GM06990 (cell line): ENCODE measurements around the gene TTC9.

Experiments
- DNase-seq: peaks from one replicate; pipeline ENCODE4 v3.0.0-alpha.2; 2011; ENCODE audit not compliant: insufficient read length; ENCODE audit errors: extremely low read depth
- H3K27me3 ChIP-seq: replicated peaks from 2 replicates; pipeline ENCODE4 v1.6.0; 2011; ENCODE audit warnings: low read length; ENCODE audit not compliant: control insufficient read depth, insufficient read depth
- H3K36me3 ChIP-seq: 2 replicates; pipeline ENCODE4 v1.5.1; 2011; ENCODE audit warnings: low read length; ENCODE audit not compliant: control insufficient read depth, insufficient read depth
- H3K4me3 ChIP-seq: replicated peaks from 2 replicates; pipeline ENCODE4 v1.5.1; 2011; ENCODE audit warnings: low read depth, mild to moderate bottlenecking, control low read depth, low read length
- TF ChIP-seq, protein P1 (sequence below): IDR thresholded peaks from 2 replicates; pipeline ENCODE4 v1.5.1; 2011; ENCODE audit warnings: low read length, control low read depth, mild to moderate bottlenecking, inconsistent platforms; ENCODE audit not compliant: insufficient read depth, poor library complexity, severe bottlenecking

The TTC9 gene

DNA sequence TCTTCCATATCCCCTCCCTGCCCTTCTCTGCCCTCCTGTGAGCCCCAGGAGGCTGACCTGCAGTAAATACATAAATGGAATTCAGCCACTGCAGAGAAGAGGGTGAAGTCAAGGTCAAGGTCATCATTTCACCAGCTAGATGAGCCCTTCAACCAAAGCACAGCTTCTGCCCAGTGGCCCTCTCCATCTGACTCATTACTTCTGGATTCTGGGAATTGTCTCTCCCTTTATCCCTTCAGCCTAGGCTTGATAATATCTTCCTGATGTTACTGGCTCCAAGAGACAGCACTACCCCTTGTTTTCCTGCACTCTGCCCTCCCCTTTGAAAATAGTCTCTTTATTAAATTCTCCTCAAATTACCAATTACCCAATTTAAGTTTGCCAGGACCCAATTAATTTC, 64.5 kb downstream of the TTC9 start:
- TF ChIP-seq, protein P1, sequence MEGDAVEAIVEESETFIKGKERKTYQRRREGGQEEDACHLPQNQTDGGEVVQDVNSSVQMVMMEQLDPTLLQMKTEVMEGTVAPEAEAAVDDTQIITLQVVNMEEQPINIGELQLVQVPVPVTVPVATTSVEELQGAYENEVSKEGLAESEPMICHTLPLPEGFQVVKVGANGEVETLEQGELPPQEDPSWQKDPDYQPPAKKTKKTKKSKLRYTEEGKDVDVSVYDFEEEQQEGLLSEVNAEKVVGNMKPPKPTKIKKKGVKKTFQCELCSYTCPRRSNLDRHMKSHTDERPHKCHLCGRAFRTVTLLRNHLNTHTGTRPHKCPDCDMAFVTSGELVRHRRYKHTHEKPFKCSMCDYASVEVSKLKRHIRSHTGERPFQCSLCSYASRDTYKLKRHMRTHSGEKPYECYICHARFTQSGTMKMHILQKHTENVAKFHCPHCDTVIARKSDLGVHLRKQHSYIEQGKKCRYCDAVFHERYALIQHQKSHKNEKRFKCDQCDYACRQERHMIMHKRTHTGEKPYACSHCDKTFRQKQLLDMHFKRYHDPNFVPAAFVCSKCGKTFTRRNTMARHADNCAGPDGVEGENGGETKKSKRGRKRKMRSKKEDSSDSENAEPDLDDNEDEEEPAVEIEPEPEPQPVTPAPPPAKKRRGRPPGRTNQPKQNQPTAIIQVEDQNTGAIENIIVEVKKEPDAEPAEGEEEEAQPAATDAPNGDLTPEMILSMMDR, result no peak
- Histone ChIP-seq H3K36me3 (no peaks in the 10 kb centered on the region), H3K4me3 (no peak overlapping the region), H3K27me3 (no peaks in the 10 kb centered on the region)
- DNase-seq, result no peak

DNA sequence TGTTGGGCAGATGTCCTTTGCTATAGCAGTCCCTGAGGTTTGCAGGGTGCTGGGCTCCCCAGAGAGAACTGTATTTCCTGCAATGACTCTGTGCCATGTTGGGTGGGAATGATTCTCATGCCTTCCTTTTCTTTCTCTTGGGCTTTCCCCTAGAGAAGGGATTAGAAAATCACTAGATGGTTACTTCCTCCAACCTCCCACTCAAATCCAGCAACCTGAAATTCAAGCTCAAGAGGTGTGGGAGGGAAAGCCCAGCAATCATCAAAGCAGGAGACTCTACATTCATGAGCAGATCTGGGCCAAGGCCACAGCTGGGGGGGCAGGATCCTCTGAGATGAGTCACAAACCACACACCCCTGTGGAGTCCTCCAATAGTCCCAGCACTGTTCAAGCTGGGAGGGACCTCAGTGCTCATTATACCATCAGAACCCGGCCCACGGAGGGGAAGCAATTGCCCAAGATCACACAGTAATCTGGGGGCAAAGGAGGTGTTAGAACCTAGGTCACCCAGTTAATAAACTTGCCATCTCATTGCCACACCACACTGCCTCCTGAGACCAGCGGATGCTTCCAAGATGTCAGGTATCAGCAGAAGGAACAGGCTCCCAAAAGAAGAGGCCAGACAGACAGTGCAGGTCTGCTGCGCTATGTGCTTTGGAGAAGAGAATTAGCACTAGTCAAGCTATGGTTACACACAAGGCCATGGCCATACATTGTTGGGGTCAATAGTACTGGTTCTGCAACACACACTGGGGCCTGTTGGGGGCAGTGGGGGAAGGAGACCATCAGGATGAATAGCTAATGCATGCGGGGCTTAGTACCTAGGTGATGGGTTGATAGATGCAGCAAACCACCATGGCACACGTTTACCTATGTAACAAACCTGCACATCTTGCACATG, 65.7 kb downstream of the TTC9 start:
- DNase-seq, result peak; percentile 57
- H3K4me3 ChIP-seq, result no peak overlapping the region
- no peaks in the 10 kb centered on the region for H3K36me3 ChIP-seq
- TF ChIP-seq, protein P1, result no peak
- no peaks in the 10 kb centered on the region for H3K27me3 ChIP-seq

DNA sequence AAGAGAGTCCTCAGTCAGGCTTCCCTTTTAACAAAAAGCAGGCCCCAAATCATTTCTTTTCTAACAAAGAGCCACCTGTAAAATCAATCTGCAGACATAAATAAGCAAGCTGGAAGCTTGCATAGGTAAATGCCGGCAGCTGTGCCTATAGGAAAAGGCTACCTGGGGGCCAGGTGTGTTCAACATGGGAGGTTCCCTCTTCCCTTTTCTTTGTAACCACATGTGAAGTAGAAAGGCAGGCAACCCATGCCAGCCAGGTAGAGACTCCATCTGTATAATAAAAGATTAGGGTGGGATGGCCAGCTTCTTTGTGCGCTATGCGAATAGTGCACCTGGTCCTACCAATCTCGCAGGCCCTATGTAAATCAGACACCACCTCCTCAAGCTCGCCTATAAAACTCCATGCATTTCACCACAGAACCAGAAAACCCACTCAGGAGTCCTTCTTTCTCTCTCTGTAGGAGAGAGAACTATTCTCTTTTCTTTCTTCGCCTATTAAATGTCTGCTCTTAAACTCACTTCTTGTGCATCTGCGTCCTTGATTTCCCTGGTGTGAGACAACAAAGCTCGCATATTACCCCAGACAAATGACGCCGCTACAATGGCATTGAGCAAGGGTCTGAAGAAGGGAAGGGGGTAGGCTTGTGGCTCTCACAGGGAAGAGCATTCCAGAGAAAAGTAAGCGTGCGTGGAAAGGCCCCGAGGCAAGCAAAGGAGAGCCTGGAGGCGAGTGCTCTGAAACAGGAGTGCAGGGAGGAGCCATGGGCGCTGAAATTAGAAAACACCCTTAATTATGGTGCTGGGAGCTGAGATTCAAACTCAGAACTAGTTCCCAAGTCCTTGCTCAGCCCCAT, 67.2 kb downstream of the TTC9 start:
- no peaks in the 10 kb centered on the region for H3K36me3 ChIP-seq
- no peak for DNase-seq
- no peak overlapping the region for H3K4me3 ChIP-seq
- H3K27me3 ChIP-seq, result no peaks in the 10 kb centered on the region
- TF ChIP-seq, protein P1, result no peak

DNA sequence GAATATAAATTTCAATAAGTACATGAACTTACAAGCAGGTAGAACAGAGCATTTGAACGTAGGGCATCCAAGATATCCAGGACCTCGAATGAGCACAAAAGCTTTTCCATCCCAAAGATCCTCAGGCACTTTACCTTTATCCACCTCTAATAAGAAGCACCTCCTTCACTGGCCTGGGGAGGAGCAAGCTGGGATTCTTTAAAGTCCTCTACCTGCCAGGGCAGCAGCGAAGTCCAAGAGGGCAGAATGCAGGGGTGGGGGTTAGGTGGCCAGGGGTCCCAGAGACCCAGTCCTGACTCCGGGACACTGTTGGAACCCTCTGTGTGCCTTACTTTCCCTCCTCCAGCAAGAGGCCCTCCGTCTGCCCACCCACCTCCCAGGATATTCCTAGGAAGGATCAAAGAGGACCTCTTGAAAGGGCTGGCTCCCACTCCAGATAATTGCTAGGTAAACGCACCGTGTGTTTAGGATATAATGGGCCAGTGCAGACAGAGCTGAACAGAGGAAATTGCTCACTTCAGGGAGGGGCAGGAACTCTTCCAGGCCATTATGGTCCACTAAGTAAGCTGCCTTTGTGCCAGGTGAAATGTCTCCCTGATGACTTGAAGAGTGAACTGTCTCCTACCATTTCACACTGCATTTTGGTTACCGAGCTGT, 68.1 kb downstream of the TTC9 start:
- no peaks in the 10 kb centered on the region for H3K27me3 ChIP-seq
- H3K36me3 ChIP-seq, result no peaks in the 10 kb centered on the region
- DNase-seq, result no peak
- TF ChIP-seq, protein P1, result no peak
- H3K4me3 ChIP-seq, result no peak overlapping the region

DNA sequence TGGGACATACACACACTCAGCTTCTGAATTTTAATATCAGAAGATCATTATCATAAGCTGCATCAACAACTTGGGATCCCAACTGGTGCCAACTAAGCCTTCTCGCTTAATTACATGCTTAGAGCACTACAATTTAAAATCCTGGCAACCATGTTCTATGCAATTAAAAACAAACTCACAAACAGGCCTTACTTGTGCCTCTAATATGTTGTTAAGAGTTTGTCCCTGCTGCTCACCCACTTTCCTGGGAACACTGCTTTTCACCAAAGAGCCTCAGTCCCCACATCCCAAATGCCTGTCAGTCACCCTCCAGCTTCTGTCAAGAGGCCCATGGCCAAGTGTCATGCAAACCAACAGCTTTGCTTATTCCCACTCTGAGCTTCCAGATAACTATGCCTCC, 69.7 kb downstream of the TTC9 start:
- Histone ChIP-seq H3K27me3 (no peaks in the 10 kb centered on the region), H3K4me3 (no peak overlapping the region), H3K36me3 (no peaks in the 10 kb centered on the region)
- TF ChIP-seq, protein P1, result no peak
- no peak for DNase-seq
